HG03103 (cell line): ENCODE results near the gene ABCD1.
"Not testable (repeated sequence)": the region's sequence is repeated elsewhere in the genome, so short reads cannot be mapped to it uniquely, and the experiment has no call there.

Experiments used
- ATAC-seq: cut with Tn5 transposase; IDR thresholded peaks from one replicate; pipeline ENCODE4 v1.9.1; 2021; ENCODE audit warnings: low read depth; ENCODE audit not compliant: unreplicated experiment

ABCD1 gene

GRCh38 chrX:153706799-153707198, 17.9 kb upstream of the ABCD1 start:
- ATAC-seq = no peak

- ATAC-seq = no peak
Measured at GRCh38 chrX:153707406-153707805, 17.2 kb upstream of the ABCD1 start.

- no peak for ATAC-seq
Measured at GRCh38 chrX:153708415-153708814, 16.2 kb upstream of the ABCD1 start.

GRCh38 chrX:153709726-153710674, 14.7 kb upstream of the ABCD1 start:
- ATAC-seq = no peak

- ATAC-seq = no peak
Measured at GRCh38 chrX:153714256-153714655, 10.4 kb upstream of the ABCD1 start.

GRCh38 chrX:153717445-153717844, 7.2 kb upstream of the ABCD1 start:
- ATAC-seq = no peak

- ATAC-seq = no peak
Measured at GRCh38 chrX:153719238-153719637, 5.4 kb upstream of the ABCD1 start.

- ATAC-seq = no peak
Measured at GRCh38 chrX:153719701-153720100, 5.0 kb upstream of the ABCD1 start.

- ATAC-seq = no peak
Measured at GRCh38 chrX:153722704-153723350, 1.8 kb upstream of the ABCD1 start.

- ATAC-seq = peak; percentile 31
Measured at GRCh38 chrX:153723351-153724251, 1.1 kb upstream of the ABCD1 start.

GRCh38 chrX:153725039-153725831, 579 bp downstream of the ABCD1 start:
- no peak for ATAC-seq

- no peak for ATAC-seq
Measured at GRCh38 chrX:153725832-153726285, 1.2 kb downstream of the ABCD1 start.

- ATAC-seq = peak; percentile 41
Measured at GRCh38 chrX:153726286-153727122, 1.8 kb downstream of the ABCD1 start.

- ATAC-seq = no peak
Measured at GRCh38 chrX:153727123-153727931, 2.7 kb downstream of the ABCD1 start.

GRCh38 chrX:153728095-153728494, 3.4 kb downstream of the ABCD1 start:
- no peak for ATAC-seq

GRCh38 chrX:153728951-153729631, 4.4 kb downstream of the ABCD1 start:
- no peak for ATAC-seq

GRCh38 chrX:153730115-153730514, 5.5 kb downstream of the ABCD1 start:
- not testable (repeated sequence) for ATAC-seq
